Stimulated activated CD4-positive, alpha-beta T cell treated with anti-CD3 and anti-CD28 coated beads, TNF-alpha, amount 100 ng/mL, for 1 hour (primary cell): ENCODE data around the gene SIK3.
A peak's percentile ranks its signal among the peaks of the same experiment; 100 is the strongest.

Source experiments
- DNase-seq, 3 donors: peaks; one replicate each; pipeline ENCODE4 v3.0.0-alpha.2; 2020; ENCODE audit warnings: low read depth in 3 of 3, low spot score in 1 of 3

SIK3 gene

GRCh38 chr11:117110294-117110950 is 12.2 kb upstream of the SIK3 start:
- no peak for DNase-seq

- DNase-seq, result no peak
Observed at GRCh38 chr11:117107701-117108590, 9.7 kb upstream of the SIK3 start.

- DNase-seq, result no peak
Observed at GRCh38 chr11:117100556-117100955, 2.3 kb upstream of the SIK3 start.

- no peak for DNase-seq
Observed at GRCh38 chr11:117099696-117100095, 1.5 kb upstream of the SIK3 start.

GRCh38 chr11:117097389-117098268 is 599 bp downstream of the SIK3 start:
- DNase-seq, result peak in 1 of 3 donors; percentile 13

GRCh38 chr11:117097014-117097388 is 1.2 kb downstream of the SIK3 start:
- DNase-seq, result no peak

- DNase-seq, result peak in 1 of 3 donors; percentile 17
Observed at GRCh38 chr11:117096201-117096991, 1.8 kb downstream of the SIK3 start.

- no peak for DNase-seq
Observed at GRCh38 chr11:117095284-117096161, 2.7 kb downstream of the SIK3 start.

- no peak for DNase-seq
Observed at GRCh38 chr11:117094776-117095175, 3.5 kb downstream of the SIK3 start.

GRCh38 chr11:117092951-117093590 is 5.2 kb downstream of the SIK3 start:
- DNase-seq, result no peak

GRCh38 chr11:117091753-117092477 is 6.3 kb downstream of the SIK3 start:
- no peak for DNase-seq

- no peak for DNase-seq
Observed at GRCh38 chr11:117090111-117090706, 8.0 kb downstream of the SIK3 start.

GRCh38 chr11:117089685-117090084 is 8.5 kb downstream of the SIK3 start:
- no peak for DNase-seq

- DNase-seq, result no peak
Observed at GRCh38 chr11:117087446-117087845, 10.8 kb downstream of the SIK3 start.

GRCh38 chr11:117084992-117085391 is 13.2 kb downstream of the SIK3 start:
- DNase-seq, result no peak

- no peak for DNase-seq
Observed at GRCh38 chr11:117083011-117083935, 15.0 kb downstream of the SIK3 start.

GRCh38 chr11:117081908-117082307 is 16.3 kb downstream of the SIK3 start:
- no peak for DNase-seq
